GM21723 (cell line): ENCODE results near the gene HK1.

Experiments used
- ATAC-seq: cut with Tn5 transposase; IDR thresholded peaks from one replicate; pipeline ENCODE4 v1.9.1; 2021; ENCODE audit warnings: mild to moderate bottlenecking, moderate library complexity; ENCODE audit not compliant: unreplicated experiment

Gene HK1

DNA sequence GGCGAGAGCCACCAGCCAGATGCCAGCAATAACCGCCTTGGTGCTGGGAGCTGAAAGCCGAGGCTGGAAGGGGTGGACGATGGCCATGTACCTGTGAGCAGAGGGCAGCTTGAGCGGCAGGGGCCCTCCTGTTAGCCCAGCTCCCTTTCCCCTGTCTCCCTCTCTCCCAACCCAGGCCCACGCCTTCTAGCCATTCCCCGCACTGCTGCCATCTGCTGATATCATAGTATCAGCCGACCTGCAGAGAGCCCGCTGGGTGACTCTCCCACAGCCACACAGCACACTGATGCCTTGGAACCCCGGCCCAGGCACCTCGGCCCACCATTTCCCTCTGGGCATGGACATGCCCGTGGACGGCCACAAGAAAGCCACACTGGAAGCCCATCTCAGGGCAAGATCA is 136.8 kb downstream of the HK1 start:
- ATAC-seq, result no peak

DNA sequence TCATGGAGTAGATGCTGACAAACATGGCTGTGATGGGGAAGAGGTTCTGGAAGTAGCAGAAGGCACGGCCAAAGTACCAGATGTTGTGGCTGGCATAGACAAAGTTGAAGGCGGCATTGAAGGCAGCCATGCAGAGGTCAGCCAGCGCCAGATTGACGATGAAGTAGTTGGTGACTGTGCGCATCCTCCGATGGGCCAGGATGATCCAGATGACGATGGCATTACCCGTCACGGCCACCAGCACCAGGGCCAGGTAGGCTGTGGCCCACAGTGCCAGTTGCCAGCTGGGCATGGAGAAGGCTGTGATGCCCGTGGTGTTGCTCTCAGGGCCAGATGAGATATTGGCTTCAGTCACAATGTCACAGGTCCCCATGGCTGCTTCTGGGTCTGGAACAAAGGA is 137.7 kb downstream of the HK1 start:
- ATAC-seq, result no peak

DNA sequence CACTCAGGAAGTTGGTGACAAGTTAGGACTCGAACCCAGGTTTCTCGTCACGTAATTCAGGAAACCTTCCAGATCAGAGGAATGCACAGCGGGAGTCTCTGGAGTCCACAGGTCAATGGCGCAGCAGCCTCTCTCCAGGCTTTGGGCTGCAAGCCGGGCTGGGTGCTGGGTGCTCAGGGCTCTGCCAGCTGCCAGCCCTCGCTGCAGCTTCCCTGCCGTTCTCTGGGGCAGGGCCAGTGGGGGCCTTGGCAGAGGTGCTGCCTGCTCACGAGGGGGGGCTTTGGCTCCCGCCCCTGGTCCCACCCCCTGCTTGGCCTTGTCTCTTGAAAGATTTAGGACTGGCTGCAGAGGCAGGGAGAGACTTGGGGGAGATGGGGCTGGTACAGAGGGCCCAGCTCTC is 138.4 kb downstream of the HK1 start, which contains the start of gene TACR2:
TSS of gene TACR2 (minus strand) at position 224 of the 400 bp plus-strand sequence. CDS start 595 bp downstream, outside the sequence.
- ATAC-seq, result no peak

DNA sequence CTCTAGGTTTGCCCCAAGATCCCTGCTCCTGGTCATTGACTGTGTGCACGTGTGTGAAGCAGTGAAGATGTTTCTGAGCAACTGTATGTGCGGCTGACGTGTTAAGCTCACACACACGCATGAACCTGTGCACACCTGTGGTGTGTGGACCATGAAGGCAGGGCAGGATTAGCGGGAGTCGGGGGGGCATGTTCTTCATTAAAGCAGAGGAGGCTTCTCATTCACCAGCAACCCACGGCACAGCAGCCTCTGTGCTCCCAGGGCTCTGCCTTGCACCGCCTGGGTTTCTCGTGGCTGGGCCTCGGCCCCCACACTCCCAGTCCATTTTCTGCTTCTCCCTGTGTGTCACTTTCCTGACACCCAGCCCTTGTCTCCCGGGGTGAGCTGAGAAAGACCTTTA is 139.2 kb downstream of the HK1 start:
- no peak for ATAC-seq

DNA sequence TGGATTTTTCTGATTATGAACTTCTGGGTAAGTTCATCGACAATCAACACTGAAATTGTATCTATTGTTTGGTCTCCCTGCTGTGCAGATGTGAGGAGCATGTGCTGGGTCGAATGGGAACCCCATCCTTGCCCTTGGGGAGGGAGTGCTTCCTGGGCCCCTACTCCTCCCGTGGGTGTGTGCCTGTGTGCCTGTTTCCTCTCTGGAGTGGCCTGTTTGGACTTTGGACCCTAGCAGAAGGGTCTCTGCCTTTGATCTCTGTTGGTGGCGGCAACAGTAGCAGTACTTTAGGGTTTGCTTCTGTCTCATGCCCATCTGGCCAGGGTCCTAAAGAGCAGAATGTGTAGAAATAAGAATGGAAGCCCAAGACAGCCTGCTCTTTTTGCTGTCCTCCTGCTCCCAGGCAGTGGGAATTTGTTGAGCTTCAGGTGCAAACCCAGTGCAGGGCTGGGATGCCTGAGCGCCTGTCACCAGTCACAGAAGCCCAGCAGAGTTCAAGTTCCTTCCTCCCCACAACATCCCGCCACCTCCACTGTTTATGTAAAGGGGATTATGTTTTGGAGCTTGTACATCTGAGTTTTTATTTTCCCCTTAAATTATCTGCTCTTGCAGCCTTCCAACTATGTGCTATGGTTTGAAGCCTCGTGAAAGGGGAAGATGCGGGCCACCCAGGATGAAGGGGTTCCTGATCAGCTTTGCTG is 139.9 kb downstream of the HK1 start:
- no peak for ATAC-seq

DNA sequence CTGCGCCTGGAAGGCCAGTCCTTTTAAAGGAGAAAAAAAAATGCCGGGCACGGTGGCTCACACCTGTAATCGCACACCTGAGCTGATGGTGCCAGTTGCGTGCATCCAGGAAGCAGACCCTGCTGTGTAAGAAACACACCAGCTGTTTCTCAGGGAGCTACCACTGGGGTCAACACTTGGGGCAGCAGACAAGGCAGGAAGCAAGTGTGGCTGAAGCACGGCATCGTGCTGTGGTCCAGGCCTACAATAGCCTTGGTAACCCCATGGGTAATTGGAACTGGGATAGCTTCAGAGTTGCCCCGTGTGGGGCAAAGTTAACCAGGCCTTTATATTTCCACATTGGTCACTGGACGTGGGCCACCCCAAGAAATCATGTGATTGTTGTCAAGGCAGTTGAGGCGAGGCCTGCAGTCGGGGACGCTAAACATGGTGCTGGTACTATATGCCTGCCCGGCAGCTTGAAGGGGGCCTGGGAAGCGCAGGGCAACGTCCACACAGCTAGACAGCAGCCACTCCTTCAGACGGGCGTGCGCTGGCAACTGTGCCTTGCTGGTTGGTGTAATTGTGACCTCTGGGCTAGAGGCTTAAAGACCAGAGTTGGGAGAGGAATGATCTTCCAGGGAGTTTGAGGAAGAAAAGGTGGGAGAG is 140.9 kb downstream of the HK1 start:
- ATAC-seq, result no peak

DNA sequence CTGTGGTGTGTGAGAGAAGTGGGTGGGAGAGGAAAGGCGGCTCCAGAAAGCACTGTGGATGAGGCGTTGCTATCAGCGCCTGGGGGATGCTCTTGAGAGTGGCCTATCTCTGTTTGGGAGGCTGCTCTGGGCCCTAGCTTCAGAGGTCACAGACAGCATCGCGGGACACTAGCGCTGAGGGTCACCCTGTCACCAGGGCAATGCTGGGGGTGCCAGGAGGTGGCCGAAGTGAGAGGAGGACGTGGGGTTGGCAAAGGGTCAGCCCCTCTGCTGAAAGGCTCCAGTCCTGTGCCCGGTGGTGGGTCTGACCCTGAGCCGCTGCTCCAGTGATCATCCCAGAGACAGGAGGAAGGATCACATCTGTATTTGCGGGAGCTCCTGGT is 141.4 kb downstream of the HK1 start:
- ATAC-seq, result no peak

DNA sequence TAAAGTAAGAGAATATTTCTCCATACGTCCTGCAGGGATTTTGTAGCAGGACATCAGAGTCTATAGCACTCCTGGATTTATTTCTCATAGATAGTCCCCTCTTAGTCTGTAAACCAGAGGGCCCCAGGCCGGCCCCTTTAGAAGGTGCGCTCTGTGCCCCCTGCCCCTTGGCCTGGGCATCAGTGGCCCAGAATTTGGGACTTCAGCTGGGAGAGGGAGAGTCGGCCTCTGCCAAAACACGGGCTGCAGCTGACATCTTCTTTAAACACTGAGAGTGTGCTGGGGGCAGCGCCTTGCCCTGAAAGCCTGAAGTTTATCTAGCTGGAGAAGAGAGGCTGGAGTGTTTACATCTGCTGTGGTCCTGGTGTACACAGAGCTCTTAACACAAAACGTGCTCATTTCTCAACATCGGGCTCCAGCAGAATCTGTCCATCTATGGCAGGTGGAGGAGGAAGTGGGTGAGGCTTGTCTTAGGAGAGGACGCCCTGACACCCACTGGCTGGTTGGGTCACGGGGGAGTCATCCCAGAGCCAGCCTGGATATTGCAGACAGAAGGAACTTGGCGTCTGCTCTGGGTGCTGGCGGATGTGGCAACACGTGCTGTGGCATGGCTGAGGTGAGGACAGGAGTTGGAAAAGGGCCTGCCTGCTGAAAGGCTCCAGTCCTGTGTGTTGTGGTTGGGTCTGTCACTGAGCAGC is 143.5 kb downstream of the HK1 start:
- ATAC-seq, result no peak

DNA sequence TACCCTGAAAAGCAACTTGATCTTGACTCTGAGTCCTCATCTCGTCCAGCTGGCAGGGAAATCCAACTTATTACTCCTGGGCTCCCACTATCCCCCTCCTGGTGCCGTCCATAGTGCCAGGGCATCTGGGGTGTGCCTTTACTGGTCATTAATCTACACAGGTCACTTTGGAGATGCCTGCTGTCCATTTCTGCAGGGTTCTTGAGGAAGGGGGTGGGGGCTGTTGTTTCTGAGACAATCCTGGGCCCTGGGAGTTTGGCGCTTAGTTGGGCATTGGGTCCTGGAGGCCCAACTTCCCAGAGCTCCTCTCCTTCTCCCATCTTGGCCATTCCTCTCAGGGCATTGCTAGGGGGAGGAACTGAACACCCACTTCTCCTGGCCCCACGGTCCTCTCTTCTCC is 144.4 kb downstream of the HK1 start:
- no peak for ATAC-seq

DNA sequence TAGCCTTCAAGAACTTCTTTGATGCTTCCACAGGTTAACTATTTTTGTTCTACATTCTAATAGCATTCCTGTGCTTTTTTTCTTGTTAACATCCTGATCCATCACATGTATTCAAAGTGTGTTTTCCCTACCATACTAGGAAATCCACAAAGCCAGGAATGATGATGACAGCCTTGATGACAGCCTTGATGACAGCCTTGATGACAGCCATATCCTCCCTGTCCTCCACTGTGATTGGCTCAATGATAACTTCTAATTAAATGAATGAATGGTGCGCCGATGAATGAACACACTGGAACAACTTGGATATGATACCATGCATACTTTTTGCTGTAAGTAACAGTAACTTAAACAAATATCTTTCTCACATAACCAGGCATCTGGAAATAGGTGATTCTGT is 146.7 kb downstream of the HK1 start:
- no peak for ATAC-seq

DNA sequence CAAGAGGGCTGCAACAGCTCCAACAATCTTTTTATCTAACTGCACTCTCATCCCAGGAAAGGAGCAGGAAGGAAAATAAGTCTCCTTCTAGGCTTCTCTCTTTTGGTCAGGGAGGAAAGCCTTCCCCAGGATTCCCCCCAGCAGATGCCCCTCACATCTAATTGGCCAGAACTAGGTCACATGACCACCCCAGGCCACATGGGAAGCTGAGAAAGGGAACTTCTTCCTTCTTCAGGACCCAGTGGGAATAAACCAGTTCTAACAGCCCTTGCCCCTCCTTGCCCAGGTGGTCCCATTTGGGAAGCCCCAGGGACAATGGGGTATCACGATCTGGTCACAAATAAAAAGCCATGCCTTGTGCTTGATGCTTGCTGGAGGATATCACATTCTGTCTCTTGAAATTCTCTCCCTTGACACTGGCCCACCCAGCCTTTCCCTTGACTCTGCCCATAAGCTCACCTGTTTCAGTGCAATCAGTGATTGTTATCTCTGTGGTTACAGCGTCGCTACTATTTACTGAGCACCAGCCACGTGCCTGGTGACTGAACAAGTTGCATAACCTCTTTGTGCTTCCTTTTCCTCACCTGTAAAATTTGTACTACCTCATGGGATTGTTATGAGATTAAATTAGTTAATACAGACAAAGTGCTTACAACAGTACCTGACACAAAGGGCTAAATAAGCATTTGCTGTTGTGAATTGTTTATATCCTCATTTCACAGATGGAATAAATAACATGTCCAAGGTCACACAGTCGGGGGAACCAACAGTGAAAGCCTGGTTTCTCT is 147.4 kb downstream of the HK1 start:
- no peak for ATAC-seq

DNA sequence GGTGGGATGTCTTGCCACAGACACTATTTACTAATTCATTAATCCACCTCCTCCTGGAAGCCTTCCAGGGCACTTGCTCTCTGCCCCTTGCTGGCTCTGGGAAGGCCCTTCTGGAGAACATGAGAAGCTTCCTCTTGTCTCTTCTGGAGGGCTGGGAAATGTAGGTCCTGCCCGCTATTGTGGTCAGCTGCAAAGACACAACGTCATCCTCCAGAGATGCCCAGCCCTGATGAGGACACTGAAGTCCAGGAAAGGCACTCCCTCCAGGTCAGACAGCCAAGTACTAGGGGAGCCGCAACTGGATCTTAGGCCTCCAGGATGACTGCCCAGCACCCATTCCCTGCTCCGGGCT is 148.1 kb downstream of the HK1 start:
- no peak for ATAC-seq

DNA sequence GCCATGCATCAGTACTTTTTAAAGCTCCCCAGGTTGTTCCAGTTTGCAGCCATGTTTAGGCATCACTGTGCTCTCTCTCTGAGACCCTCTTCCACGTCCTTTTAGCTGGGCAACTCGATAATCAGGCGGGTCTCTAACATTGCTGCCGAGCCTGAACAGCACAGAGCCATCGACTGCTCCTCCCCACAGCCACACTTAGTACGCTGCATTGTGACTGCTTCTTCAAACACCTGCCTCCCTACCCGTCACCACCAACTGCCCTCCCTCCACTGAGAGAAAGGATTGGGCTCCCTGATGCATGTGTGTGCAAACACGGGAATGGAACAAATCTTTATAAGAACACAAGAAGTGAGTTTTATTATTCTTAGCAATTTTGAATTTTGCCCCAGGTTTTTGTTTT is 149.9 kb downstream of the HK1 start:
- ATAC-seq, result no peak

DNA sequence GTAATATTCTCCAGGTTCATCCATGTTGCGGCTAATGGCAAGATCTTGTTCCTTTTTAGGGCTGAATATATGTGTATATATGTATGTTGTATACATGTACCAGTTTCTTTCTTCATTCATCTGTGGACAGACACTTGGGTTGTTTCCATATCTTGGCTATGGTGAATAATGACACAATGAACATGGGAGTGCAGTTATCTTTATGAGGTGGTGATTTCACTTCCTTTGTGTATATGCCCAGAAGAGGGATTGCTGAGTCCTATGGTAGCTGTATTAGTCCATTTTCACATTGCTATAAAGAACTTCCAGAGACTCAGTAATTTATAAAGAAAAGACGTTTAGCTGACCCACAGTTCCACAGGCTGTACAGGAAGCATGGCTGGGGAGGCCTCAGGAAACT is 155.9 kb downstream of the HK1 start:
- ATAC-seq, result no peak

DNA sequence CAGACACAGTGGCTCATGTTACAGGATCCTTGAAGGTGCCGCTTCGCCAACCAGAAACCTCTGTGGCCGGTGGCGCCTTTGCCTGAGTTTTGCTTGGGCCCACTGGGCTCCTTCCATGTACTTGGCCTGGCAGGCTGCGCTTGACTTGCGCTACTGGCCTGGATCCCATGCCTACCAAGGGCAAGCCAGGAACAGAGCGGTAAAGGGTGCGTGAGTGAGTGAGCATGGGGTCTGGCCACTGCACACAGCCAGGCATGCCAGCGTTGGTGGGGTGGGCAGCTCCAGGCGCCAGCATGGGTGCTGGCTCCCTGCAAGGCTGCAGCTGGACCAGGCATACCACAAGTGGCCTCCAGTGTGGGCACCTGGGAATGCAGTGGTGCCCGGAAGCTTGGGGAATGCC is 156.6 kb downstream of the HK1 start:
- ATAC-seq, result no peak

DNA sequence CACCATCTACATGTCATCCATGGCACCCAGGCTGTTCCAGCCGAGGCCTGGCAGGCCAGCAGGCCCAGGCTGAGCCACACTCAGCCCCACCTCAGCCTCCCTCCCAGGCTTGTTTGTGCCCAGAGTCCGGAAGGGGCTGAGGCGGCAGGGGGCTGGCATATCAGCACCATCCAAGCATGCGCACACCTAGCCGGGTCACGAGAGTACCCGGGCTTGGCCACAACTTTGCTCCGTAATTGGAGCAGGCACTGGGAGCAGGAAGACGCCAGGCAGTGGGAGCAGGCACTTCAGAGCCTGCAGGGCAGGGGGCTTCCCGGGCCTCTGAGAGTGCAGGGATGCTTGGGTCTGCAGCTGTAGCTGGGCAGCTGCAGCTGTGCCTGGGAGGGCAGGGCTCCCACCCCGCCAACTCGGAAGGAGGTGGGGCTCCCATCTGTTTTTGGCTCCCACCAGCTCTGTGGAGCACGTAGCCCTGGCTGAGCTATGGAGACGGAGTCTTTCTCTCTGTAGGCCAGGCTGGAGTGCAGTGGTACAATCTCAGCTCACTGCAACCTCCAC is 157.7 kb downstream of the HK1 start:
- no peak for ATAC-seq

DNA sequence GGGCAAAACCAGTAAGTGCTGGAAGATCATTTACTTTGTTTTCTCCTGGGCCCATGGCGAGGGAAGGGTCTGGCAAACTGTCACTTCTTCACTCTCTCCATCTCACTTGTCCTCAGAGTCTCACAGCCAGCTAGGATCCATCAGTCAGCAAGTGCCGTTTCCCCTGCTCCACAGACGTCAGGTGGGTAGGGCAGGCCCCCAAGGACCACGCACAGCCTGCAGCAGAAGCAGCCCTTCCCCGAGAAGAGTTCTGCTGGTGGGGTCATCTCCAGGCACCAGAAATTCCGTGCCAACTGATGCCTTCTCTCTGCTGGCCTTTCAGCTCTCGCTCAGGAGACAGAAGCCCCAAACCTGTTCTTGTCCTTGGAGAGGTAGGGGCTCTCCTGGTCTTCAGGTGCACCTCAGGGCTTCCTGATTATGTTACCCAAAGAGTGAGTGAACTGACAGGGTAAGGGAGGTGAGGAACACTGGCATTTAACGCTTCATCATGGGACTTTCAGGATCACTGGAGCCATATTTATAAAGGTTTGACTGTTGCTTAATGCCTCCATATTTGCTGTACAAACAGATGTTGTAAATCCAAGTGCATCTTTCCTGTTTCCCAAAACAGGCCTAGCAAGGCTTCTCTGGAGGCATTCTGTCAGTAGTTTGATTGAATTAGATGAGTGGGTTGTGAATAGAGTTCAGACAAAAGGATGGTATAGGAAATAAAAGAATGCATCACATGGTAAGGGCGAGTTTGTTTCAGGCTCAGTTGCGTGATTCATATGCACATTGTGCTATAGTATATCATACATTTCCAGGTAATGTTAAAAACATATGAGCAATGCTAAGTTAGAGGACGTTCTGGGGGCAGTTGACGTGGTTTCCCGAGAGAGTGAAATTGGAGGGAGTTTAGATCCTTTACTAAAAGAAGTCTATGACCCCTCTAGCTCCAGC is 159.3 kb downstream of the HK1 start:
- ATAC-seq, result no peak

DNA sequence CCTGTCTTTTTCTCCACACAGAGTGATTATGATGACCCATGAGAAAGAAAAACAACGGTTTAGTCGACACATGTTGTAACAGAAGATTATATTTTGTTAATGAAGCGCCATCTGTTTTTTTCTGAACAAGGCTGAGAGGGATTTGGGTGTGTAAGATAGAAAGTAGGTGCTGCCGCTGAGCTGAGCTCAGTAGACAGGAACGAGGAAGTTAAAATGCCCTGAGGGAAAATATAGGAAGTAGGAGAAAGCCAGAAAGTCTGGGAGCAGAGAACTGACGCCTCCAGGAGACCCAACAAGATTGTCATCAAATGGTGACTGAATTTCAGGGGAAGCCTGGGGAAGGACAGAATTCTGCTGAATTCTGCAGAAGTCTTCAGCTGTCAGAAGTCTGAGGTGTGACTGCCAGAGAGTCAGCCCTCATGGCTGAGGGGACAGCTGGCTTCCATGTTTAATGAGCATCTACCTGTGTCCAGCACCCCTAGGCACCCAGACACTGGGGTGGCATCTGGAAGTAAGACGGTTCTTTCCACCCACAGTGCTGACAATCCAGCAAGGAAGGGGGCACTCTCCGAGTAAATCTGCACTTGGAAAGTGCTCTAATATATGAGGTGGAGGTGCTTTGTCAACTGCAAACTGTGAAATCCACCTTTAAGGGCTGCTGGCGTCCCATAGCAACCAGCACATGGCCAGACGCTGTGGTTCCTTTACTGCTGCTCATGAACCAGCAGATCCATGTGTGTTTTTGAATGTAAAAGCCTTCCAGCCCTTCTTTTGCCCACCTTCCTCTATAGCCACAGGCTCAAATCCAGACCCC is 160.4 kb downstream of the HK1 start:
- no peak for ATAC-seq

DNA sequence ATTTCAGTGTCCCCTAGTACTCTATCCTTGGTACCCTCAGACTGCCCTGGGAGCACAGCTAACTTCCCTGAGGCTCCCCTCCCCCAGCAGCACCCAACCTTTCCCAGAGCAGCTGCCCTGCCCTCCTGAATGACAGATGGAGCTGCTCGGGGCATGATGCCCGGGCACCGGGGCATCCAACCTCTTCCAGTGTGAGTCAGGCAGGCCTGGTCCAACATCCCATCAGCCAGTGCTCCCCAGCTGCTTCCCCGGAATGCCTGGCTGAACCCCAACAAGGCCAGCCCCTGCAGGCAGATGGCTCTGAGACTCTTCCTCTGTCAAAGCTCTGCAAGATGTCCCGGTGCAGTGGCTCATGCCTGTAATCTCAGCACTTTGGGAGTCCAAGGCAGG is 161.0 kb downstream of the HK1 start:
- no peak for ATAC-seq
